ENCODE results near the gene ZNF862.

Gene ZNF862

GRCh38 chr7:149838224-149838991 lies at the start of gene ZNF862:
Gene ZNF862 (plus strand): TSS chr7:149838375. CDS start chr7:149838612, 237 bp downstream.
- peak; percentile 99 for DNase-seq (ENCODE audit: low spot score)

- DNase-seq (ENCODE audit: low spot score), result no peak
These were observed 49.1 kb upstream of the ZNF862 start for GRCh38 chr7:149789101-149789500.

- no peak for DNase-seq (ENCODE audit: low spot score)
These were observed 48.0 kb upstream of the ZNF862 start for GRCh38 chr7:149790146-149790548.

GRCh38 chr7:149790754-149791360 lies 47.3 kb upstream of the ZNF862 start:
- no peak for DNase-seq (ENCODE audit: low spot score)

GRCh38 chr7:149791411-149792219 lies 46.6 kb upstream of the ZNF862 start:
- DNase-seq (ENCODE audit: low spot score), result no peak

- no peak for DNase-seq (ENCODE audit: low spot score)
These were observed 46.0 kb upstream of the ZNF862 start for GRCh38 chr7:149792220-149792595.

- no peak for DNase-seq (ENCODE audit: low spot score)
These were observed 44.9 kb upstream of the ZNF862 start for GRCh38 chr7:149793261-149793660.

GRCh38 chr7:149794661-149795060 lies 43.5 kb upstream of the ZNF862 start:
- DNase-seq (ENCODE audit: low spot score), result no peak

- no peak for DNase-seq (ENCODE audit: low spot score)
These were observed 43.0 kb upstream of the ZNF862 start for GRCh38 chr7:149795126-149795525.

GRCh38 chr7:149796287-149796860 lies 41.8 kb upstream of the ZNF862 start:
- no peak for DNase-seq (ENCODE audit: low spot score)

- DNase-seq (ENCODE audit: low spot score), result no peak
These were observed 40.4 kb upstream of the ZNF862 start for GRCh38 chr7:149797771-149798170.

GRCh38 chr7:149799397-149800168 lies 38.6 kb upstream of the ZNF862 start:
- peak; percentile 39 for DNase-seq (ENCODE audit: low spot score)

GRCh38 chr7:149800169-149800555 lies 38.0 kb upstream of the ZNF862 start:
- DNase-seq (ENCODE audit: low spot score), result no peak

- DNase-seq (ENCODE audit: low spot score), result no peak
These were observed 37.1 kb upstream of the ZNF862 start for GRCh38 chr7:149801002-149801566.

- DNase-seq (ENCODE audit: low spot score), result no peak
These were observed 36.4 kb upstream of the ZNF862 start for GRCh38 chr7:149801816-149802215.

- no peak for DNase-seq (ENCODE audit: low spot score)
These were observed 35.2 kb upstream of the ZNF862 start for GRCh38 chr7:149802966-149803365.

GRCh38 chr7:149803551-149804074 lies 34.6 kb upstream of the ZNF862 start:
- no peak for DNase-seq (ENCODE audit: low spot score)

- DNase-seq (ENCODE audit: low spot score), result no peak
These were observed 34.1 kb upstream of the ZNF862 start for GRCh38 chr7:149804106-149804505.

GRCh38 chr7:149806726-149807125 lies 31.4 kb upstream of the ZNF862 start:
- DNase-seq (ENCODE audit: low spot score), result no peak

GRCh38 chr7:149808311-149808710 lies 29.9 kb upstream of the ZNF862 start:
- no peak for DNase-seq (ENCODE audit: low spot score)

GRCh38 chr7:149809215-149809614 lies 29.0 kb upstream of the ZNF862 start:
- DNase-seq (ENCODE audit: low spot score), result no peak
